Neural crest cell (in vitro differentiated cells): ENCODE results near the gene NDUFA3. TPM values are rescaled to one million over a fixed set of nuclear protein-coding genes. Genes with fewer than 3 reads are reported as not detected.
A peak's percentile ranks its signal among the peaks of the same experiment; 100 is the strongest.

ENCODE experiments used
- DNase-seq: peaks from one replicate; pipeline ENCODE4 v3.0.0; 2021; ENCODE audit warnings: low read depth, mixed read lengths, low spot score
- H3K27ac Mint-ChIP-seq: one replicate; pipeline ENCODE4 v1.8.0; 2021; ENCODE audit warnings: mild to moderate bottlenecking, mixed read lengths; ENCODE audit not compliant: unreplicated experiment
- H3K27me3 Mint-ChIP-seq: 2 replicates; pipeline ENCODE4 v1.8.0; 2021; ENCODE audit warnings: low read depth, mild to moderate bottlenecking, mixed read lengths
- H3K36me3 Mint-ChIP-seq: 2 replicates; pipeline ENCODE4 v1.8.0; 2021; ENCODE audit warnings: low read depth, mild to moderate bottlenecking, mixed read lengths
- H3K4me1 Mint-ChIP-seq: 2 replicates; pipeline ENCODE4 v1.8.0; 2021; ENCODE audit warnings: mixed read lengths
- H3K4me3 Mint-ChIP-seq: one replicate; pipeline ENCODE4 v1.8.0; 2021; ENCODE audit warnings: mild to moderate bottlenecking, mixed read lengths
- H3K9me3 Mint-ChIP-seq: 2 replicates; pipeline ENCODE4 v1.8.0; 2021; ENCODE audit warnings: mixed read lengths
- total RNA-seq: library from RNA; stranded (reverse); gene quantifications from 2 replicates; pipeline ENCODE4 v1.2.1, GENCODE V29; 2021
- TF ChIP-seq, protein P1 (sequence below): fragments of 200-600 bp; sonication (generic); conservative IDR thresholded peaks from 2 replicates; pipeline ENCODE4 v1.5.0; 2021; ENCODE audit warnings: antibody characterized with exemption, mild to moderate bottlenecking

NDUFA3 gene
- total RNA-seq, 1 donor from 2014 or later: 131 TPM

DNA sequence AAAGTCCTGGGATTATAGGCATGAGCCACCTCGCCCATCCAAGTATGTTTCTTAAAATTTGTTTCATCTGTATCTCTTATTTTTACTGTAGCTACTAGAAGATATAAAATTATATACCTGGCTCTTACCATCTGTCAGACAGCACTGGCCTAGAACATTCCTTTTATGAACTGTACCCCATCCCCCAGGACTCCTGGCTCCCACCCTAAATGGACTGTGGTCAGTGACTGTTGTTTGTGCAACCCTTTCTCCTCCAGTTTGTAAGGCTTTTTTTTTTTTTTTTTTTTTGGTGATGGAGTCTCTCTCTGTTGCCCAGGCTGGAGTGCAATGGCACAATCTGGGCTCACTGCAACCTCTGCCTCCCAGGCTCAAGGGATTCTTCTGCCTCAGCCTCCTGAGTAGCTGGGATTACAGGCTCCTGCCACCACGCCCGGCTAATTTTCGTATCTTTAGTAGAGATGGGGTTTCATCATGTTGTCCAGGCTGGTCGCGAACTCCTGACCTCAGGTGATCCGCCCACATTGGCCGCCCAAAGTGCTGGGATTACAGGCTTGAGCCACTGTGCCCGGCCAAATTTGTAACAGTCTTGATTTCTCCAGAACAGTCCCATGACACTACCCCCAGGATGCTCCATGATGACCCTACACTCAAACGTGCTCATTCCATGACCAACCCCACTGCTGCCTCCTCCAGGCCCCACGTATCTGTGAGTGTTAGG is 2.5 kb downstream of the NDUFA3 start:
- no peaks in the 10 kb centered on the region for H3K9me3 Mint-ChIP-seq
- H3K4me1 Mint-ChIP-seq: peaks cover 13% of the 10 kb centered on the region
- TF ChIP-seq, protein P1, sequence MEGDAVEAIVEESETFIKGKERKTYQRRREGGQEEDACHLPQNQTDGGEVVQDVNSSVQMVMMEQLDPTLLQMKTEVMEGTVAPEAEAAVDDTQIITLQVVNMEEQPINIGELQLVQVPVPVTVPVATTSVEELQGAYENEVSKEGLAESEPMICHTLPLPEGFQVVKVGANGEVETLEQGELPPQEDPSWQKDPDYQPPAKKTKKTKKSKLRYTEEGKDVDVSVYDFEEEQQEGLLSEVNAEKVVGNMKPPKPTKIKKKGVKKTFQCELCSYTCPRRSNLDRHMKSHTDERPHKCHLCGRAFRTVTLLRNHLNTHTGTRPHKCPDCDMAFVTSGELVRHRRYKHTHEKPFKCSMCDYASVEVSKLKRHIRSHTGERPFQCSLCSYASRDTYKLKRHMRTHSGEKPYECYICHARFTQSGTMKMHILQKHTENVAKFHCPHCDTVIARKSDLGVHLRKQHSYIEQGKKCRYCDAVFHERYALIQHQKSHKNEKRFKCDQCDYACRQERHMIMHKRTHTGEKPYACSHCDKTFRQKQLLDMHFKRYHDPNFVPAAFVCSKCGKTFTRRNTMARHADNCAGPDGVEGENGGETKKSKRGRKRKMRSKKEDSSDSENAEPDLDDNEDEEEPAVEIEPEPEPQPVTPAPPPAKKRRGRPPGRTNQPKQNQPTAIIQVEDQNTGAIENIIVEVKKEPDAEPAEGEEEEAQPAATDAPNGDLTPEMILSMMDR: no peak
- H3K27me3 Mint-ChIP-seq: peaks cover 6% of the 10 kb centered on the region
- DNase-seq: no peak
- H3K36me3 Mint-ChIP-seq: peaks cover 3% of the 10 kb centered on the region
- H3K4me3 Mint-ChIP-seq: peak overlapping the region; percentile 94
- no peak overlapping the region for H3K27ac Mint-ChIP-seq

- H3K36me3 Mint-ChIP-seq: peaks cover 4% of the 10 kb centered on the region
- no peak for DNase-seq
- peak overlapping the region; percentile 94 for H3K4me3 Mint-ChIP-seq
- TF ChIP-seq, protein P1: no peak
- peaks cover 3% of the 10 kb centered on the region for H3K27me3 Mint-ChIP-seq
- peaks cover 13% of the 10 kb centered on the region for H3K4me1 Mint-ChIP-seq
- H3K27ac Mint-ChIP-seq: no peak overlapping the region
- no peaks in the 10 kb centered on the region for H3K9me3 Mint-ChIP-seq
Observed at GRCh38 chr19:54105796-54106195, 3.1 kb downstream of the NDUFA3 start.

DNA sequence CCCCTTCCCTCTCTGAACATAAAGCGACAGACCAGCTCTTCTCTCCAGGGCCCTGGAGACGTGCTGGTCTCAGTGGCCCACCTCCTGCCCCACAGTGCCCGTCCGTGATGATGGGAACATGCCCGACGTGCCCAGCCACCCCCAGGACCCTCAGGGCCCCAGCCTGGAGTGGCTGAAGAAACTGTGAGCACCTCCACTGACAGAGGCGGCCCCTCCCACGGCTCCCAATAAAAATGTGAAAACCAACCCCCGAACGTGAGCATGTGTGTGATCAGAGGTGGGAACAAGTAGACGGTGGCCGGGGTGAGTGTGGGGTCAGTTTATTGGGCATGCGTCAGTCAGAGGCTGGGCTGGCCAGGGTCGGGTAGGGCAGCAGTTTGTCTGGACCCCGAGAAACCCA is 4.1 kb downstream of the NDUFA3 start:
- Mint-ChIP-seq H3K4me1 (peaks cover 13% of the 10 kb centered on the region), H3K9me3 (no peaks in the 10 kb centered on the region), H3K36me3 (peaks cover 5% of the 10 kb centered on the region)

DNA sequence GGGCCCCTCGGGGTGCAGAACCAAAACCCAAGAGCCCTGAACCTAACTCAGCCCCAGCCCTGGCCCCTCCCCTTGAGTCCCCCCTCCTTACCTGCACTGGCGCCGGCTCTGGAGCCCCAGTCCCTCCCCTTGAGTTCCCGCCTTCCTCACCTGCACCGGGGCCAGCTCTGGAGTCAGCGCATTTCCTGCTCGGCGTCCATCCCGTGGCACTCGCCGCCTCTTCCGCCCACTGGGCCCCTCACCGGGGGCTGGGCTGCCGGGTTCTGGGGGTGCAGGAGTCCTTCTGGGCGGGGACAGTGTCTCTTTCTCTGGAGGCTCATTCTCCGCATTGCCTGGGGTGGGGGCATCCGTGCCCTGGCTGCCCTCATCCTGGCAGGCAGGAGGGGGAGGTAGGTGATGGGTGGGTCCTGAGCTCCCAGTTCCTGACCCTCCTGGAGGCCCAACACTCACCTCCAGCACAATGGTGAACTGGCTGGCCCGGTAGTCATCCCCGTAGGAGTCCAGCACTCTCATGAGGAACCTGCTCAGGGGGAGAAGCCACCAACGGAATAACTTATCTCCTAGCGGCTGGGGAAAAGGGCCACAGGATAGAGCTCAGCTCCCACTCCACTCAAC is 5.3 kb downstream of the NDUFA3 start:
- TF ChIP-seq, protein P1: no peak
- Mint-ChIP-seq H3K4me1 (peaks cover 9% of the 10 kb centered on the region), H3K36me3 (peaks cover 5% of the 10 kb centered on the region), H3K27ac (no peak overlapping the region), H3K27me3 (no peaks in the 10 kb centered on the region), H3K4me3 (peak overlapping the region; percentile 40), H3K9me3 (no peaks in the 10 kb centered on the region)
- DNase-seq: no peak

More for the DNA sequence above, 4.1 kb downstream of the NDUFA3 start:
- no peak overlapping the region for H3K27ac Mint-ChIP-seq
- no peak for DNase-seq
- H3K27me3 Mint-ChIP-seq: peaks cover 3% of the 10 kb centered on the region
- H3K4me3 Mint-ChIP-seq: peak overlapping the region; percentile 94
- TF ChIP-seq, protein P1: no peak

- Mint-ChIP-seq H3K27ac (no peak overlapping the region), H3K4me3 (peak overlapping the region; percentile 47), H3K9me3 (no peaks in the 10 kb centered on the region), H3K27me3 (no peaks in the 10 kb centered on the region), H3K36me3 (peaks cover 5% of the 10 kb centered on the region), H3K4me1 (peaks cover 8% of the 10 kb centered on the region)
- TF ChIP-seq, protein P1: no peak
- no peak for DNase-seq
Observed at GRCh38 chr19:54108496-54108895, 5.8 kb downstream of the NDUFA3 start.
